HCT116 (cell line): ENCODE results near the gene NDUFAF7.

ENCODE experiments used
- CTCF ChIP-seq, 3 experiments: fragments of 200-600 bp in 1 of 3; sonication (generic) in 1 of 3; IDR thresholded peaks in 2 of 3; conservative IDR thresholded peaks in 1 of 3; 2 replicates each; pipeline ENCODE4 v1.5.1; 2012 to 2017; ENCODE audit warnings: low read depth in 2 of 3, low read length in 2 of 3, antibody characterized with exemption in 1 of 3, borderline replicate concordance in 1 of 3, control low read depth in 1 of 3, mild to moderate bottlenecking in 1 of 3, mixed read lengths in 1 of 3, mixed run types in 1 of 3, moderate library complexity in 1 of 3; ENCODE audit not compliant: insufficient read depth in 1 of 3
- POLR2A ChIP-seq: IDR thresholded peaks from 2 replicates; pipeline ENCODE4 v1.7.0; 2011; ENCODE audit warnings: borderline replicate concordance; ENCODE audit not compliant: insufficient read depth, insufficient read length; ENCODE audit errors: extremely low read depth
- POLR2AphosphoS5 ChIP-seq: IDR thresholded peaks from 2 replicates; pipeline ENCODE4 v1.6.1; 2011; ENCODE audit warnings: mild to moderate bottlenecking, low read depth, low read length, moderate library complexity
- TF ChIP-seq, protein P1 (sequence below): IDR thresholded peaks from 2 replicates; pipeline ENCODE4 v1.6.1; 2012; ENCODE audit warnings: low read depth
- TF ChIP-seq, protein P2 (sequence below): IDR thresholded peaks from 2 replicates; pipeline ENCODE4 v1.6.1; 2011; ENCODE audit warnings: mild to moderate bottlenecking, low read length, moderate library complexity; ENCODE audit not compliant: insufficient replicate concordance; ENCODE audit errors: extremely low read depth

DNA sequence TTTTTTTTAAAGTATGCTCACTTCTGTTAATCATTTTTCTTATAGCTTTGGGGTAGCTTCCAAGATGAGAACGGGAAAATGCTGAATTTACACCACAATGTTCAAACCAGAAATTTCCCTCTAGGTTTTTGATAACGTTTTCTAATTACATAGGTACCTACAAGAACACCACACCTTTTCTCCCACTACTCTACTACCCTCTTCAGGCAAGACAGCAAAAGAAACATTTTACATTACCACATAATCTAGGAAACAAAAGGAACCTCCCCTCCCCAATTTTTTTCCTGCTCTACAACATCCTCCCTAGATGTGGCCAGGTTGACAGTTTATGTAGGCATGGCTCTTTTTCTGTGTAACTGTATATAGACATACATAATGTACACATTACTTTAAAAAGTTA is 32.4 kb downstream of the NDUFAF7 start:
- TF ChIP-seq CTCF (IDR thresholded peaks at IDR 0.05 in 2 of 3, conservative IDR thresholded peaks at IDR 0.05 in 1 of 3; ENCODE audit: borderline replicate concordance in 1 of 3, insufficient read depth in 1 of 3, low read depth in 2 of 3, low read length in 2 of 3): peak in 1 of 3 experiments; percentile 12; a peak in 1 of 6 replicates
- TF ChIP-seq POLR2A: no peak
- TF ChIP-seq, protein P1, sequence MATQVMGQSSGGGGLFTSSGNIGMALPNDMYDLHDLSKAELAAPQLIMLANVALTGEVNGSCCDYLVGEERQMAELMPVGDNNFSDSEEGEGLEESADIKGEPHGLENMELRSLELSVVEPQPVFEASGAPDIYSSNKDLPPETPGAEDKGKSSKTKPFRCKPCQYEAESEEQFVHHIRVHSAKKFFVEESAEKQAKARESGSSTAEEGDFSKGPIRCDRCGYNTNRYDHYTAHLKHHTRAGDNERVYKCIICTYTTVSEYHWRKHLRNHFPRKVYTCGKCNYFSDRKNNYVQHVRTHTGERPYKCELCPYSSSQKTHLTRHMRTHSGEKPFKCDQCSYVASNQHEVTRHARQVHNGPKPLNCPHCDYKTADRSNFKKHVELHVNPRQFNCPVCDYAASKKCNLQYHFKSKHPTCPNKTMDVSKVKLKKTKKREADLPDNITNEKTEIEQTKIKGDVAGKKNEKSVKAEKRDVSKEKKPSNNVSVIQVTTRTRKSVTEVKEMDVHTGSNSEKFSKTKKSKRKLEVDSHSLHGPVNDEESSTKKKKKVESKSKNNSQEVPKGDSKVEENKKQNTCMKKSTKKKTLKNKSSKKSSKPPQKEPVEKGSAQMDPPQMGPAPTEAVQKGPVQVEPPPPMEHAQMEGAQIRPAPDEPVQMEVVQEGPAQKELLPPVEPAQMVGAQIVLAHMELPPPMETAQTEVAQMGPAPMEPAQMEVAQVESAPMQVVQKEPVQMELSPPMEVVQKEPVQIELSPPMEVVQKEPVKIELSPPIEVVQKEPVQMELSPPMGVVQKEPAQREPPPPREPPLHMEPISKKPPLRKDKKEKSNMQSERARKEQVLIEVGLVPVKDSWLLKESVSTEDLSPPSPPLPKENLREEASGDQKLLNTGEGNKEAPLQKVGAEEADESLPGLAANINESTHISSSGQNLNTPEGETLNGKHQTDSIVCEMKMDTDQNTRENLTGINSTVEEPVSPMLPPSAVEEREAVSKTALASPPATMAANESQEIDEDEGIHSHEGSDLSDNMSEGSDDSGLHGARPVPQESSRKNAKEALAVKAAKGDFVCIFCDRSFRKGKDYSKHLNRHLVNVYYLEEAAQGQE: no peak
- no peak for TF ChIP-seq POLR2AphosphoS5
- TF ChIP-seq, protein P2, sequence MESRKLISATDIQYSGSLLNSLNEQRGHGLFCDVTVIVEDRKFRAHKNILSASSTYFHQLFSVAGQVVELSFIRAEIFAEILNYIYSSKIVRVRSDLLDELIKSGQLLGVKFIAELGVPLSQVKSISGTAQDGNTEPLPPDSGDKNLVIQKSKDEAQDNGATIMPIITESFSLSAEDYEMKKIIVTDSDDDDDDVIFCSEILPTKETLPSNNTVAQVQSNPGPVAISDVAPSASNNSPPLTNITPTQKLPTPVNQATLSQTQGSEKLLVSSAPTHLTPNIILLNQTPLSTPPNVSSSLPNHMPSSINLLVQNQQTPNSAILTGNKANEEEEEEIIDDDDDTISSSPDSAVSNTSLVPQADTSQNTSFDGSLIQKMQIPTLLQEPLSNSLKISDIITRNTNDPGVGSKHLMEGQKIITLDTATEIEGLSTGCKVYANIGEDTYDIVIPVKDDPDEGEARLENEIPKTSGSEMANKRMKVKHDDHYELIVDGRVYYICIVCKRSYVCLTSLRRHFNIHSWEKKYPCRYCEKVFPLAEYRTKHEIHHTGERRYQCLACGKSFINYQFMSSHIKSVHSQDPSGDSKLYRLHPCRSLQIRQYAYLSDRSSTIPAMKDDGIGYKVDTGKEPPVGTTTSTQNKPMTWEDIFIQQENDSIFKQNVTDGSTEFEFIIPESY: no peak
